Transverse colon (tissue), 4 donors: ENCODE measurements around the gene SNX32.

Experiments used
- EP300 ChIP-seq: sonication (generic); formaldehyde crosslinking; IDR thresholded peaks from one replicate; pipeline ENCODE4 v1.6.1; 2017; ENCODE audit warnings: antibody characterized with exemption, low read depth
- POLR2A ChIP-seq: fragments of 450-650 bp; IDR thresholded peaks from one replicate; pipeline ENCODE4 v1.6.1; 2016; ENCODE audit warnings: antibody characterized with exemption, mild to moderate bottlenecking, moderate library complexity
- POLR2AphosphoS5 ChIP-seq, 3 donors: sonication (generic); formaldehyde crosslinking; IDR thresholded peaks; one replicate each; pipeline ENCODE4 v1.6.1; 2016; ENCODE audit warnings: antibody characterized with exemption in 3 of 3
- TF ChIP-seq, protein P1 (sequence below), 5 experiments: fragments of 200-600 bp in 3 of 5; fragments of 450-650 bp in 2 of 5; sonication (generic) in 3 of 5; IDR thresholded peaks; 1 replicate in 2 of 5; 2 replicates in 3 of 5; pipeline ENCODE4 v1.5.1; 2016 to 2017; ENCODE audit warnings: antibody characterized with exemption in 5 of 5, inconsistent platforms in 3 of 5, mild to moderate bottlenecking in 2 of 5, moderate library complexity in 1 of 5

DNA sequence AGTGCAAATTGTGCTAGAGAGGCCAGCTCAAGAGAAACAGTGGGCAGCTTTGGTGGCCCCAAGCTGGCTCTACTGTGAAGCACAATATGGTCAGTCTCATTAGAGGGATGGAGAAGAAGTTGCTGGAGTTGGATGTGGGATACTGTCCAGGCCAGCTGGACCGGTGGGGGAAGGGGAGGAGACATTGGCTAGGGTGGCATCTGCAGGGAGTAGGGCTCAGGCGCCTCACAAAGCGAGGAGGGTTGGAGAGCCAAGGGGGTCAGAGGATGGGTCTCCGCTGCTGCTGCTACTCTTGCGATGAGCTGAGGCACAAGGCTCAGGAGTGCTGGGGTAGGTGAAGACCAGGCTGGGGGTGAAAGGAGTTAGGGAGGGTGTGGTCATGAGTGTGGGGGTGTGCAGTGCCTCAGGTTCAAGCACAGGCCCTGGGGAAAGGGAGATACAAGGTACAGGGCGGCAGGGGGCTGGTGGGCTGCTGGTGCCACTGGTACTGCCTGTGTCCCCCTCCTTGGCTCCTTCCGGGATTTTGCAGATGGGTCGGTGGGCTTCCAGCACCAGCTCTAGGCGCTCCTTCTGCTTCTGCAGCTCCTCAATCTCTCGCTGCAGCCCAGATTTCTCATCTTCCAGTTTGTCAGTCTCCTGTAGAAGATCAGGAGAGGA, 59.0 kb downstream of the SNX32 start:
- TF ChIP-seq POLR2A (no peak), POLR2AphosphoS5 (IDR thresholded peaks at IDR 0.05) (no peak), EP300 (no peak)
- TF ChIP-seq, protein P1, sequence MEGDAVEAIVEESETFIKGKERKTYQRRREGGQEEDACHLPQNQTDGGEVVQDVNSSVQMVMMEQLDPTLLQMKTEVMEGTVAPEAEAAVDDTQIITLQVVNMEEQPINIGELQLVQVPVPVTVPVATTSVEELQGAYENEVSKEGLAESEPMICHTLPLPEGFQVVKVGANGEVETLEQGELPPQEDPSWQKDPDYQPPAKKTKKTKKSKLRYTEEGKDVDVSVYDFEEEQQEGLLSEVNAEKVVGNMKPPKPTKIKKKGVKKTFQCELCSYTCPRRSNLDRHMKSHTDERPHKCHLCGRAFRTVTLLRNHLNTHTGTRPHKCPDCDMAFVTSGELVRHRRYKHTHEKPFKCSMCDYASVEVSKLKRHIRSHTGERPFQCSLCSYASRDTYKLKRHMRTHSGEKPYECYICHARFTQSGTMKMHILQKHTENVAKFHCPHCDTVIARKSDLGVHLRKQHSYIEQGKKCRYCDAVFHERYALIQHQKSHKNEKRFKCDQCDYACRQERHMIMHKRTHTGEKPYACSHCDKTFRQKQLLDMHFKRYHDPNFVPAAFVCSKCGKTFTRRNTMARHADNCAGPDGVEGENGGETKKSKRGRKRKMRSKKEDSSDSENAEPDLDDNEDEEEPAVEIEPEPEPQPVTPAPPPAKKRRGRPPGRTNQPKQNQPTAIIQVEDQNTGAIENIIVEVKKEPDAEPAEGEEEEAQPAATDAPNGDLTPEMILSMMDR (IDR thresholded peaks at IDR 0.05), result no peak
